GM23248 (cell line): ENCODE measurements around the gene FGGY.

Experiments
- EZH2 ChIP-seq: fragments of 200-600 bp; sonication (generic); IDR thresholded peaks from 2 replicates; pipeline ENCODE4 v1.6.1; 2018; ENCODE audit warnings: antibody characterized with exemption, mild to moderate bottlenecking; ENCODE audit not compliant: insufficient read depth, poor library complexity, severe bottlenecking
- EZH2phosphoT487 ChIP-seq: fragments of 200-600 bp; sonication (generic); IDR thresholded peaks from 2 replicates; pipeline ENCODE4 v1.6.1; 2018; ENCODE audit warnings: antibody characterized with exemption, moderate library complexity, mild to moderate bottlenecking, low read depth; ENCODE audit not compliant: insufficient read depth

GRCh38 chr1:59296358-59297256 lies at the start of gene FGGY:
- TF ChIP-seq EZH2 (no peak), EZH2phosphoT487 (no peak)
